Measurements from ENCODE around the gene NMT1. TPM values are rescaled to one million over a fixed set of nuclear protein-coding genes. Genes with fewer than 3 reads are reported as not detected.

NMT1 gene
- total and polyA plus RNA-seq, 2 of the 13 experiments (the other 11 are each of a cell fraction or from before 2014, with no cell fraction given) = 75.7 to 142 TPM

GRCh38 chr17:45123930-45124796, 63.0 kb downstream of the NMT1 start (continued):
- TF ChIP-seq RNF219 (CRISPR knock-in tag; IDR thresholded peaks at IDR 0.05) = no peak
- 0 out of 2 replicates have a peak, but pooled peaks have one; percentile 26 for TF ChIP-seq KLF6 (CRISPR knock-in tag; IDR thresholded peaks at IDR 0.05)
- no peak for TF ChIP-seq ZNF761 (CRISPR knock-in tag; conservative IDR thresholded peaks at IDR 0.05)
- TF ChIP-seq LRRFIP1 (CRISPR knock-in tag; conservative IDR thresholded peaks at IDR 0.05) = no peak
- TF ChIP-seq ZMYM4 (CRISPR knock-in tag; IDR thresholded peaks at IDR 0.05) = no peak
- no peak for TF ChIP-seq CREB3 (CRISPR knock-in tag; IDR thresholded peaks at IDR 0.05)
- no peak for TF ChIP-seq ZNF234 (CRISPR knock-in tag; conservative IDR thresholded peaks at IDR 0.05)
- no peak for TF ChIP-seq ZNF20 (CRISPR knock-in tag; IDR thresholded peaks at IDR 0.05)
- TF ChIP-seq TOE1 (CRISPR knock-in tag; IDR thresholded peaks at IDR 0.05) = no peak
- TF ChIP-seq REXO4 (CRISPR knock-in tag; IDR thresholded peaks at IDR 0.05; ENCODE audit: borderline replicate concordance) = no peak
- no peak for TF ChIP-seq TMF1 (CRISPR knock-in tag; IDR thresholded peaks at IDR 0.05; ENCODE audit: low read depth)
- no peak for TF ChIP-seq ZNF660 (CRISPR knock-in tag; IDR thresholded peaks at IDR 0.05; ENCODE audit: borderline replicate concordance, low read depth)
- no peak for TF ChIP-seq KAT7 (CRISPR knock-in tag; IDR thresholded peaks at IDR 0.05; ENCODE audit: borderline replicate concordance)
- 0 out of 2 replicates have a peak, but pooled peaks have one; percentile 21 for TF ChIP-seq SMAD3 (CRISPR knock-in tag; IDR thresholded peaks at IDR 0.05)
- TF ChIP-seq ZNF672 (CRISPR knock-in tag; IDR thresholded peaks at IDR 0.05) = no peak
- no peak for TF ChIP-seq SNAPC5 (CRISPR knock-in tag; IDR thresholded peaks at IDR 0.05; ENCODE audit: borderline replicate concordance)
- TF ChIP-seq PRPF4 (IDR thresholded peaks at IDR 0.05; ENCODE audit: low read depth, low read length, poor library complexity, severe bottlenecking) = no peak
- TF ChIP-seq ZNF740 (CRISPR knock-in tag; IDR thresholded peaks at IDR 0.05) = no peak
- no peak for TF ChIP-seq ZNF383 (CRISPR knock-in tag; IDR thresholded peaks at IDR 0.05; ENCODE audit: borderline replicate concordance)
- no peak for TF ChIP-seq ZMAT3 (CRISPR knock-in tag; conservative IDR thresholded peaks at IDR 0.05)
- TF ChIP-seq RBM39 (IDR thresholded peaks at IDR 0.05; ENCODE audit: low read depth, low read length, poor library complexity, severe bottlenecking) = no peak
- no peak for TF ChIP-seq ETS1 (CRISPR knock-in tag; IDR thresholded peaks at IDR 0.05)

All from HepG2 (cell line).